Lower leg skin (tissue), 3 donors: ENCODE results near the gene INTS11.

Experiments
- POLR2A ChIP-seq, 2 donors: fragments of 450-650 bp; IDR thresholded peaks; one replicate each; pipeline ENCODE4 v1.6.1; 2016 to 2017; ENCODE audit warnings: antibody characterized with exemption in 2 of 2, mild to moderate bottlenecking in 1 of 2, moderate library complexity in 1 of 2
- TF ChIP-seq, protein P1 (sequence below), 3 donors: fragments of 450-650 bp; IDR thresholded peaks; one replicate each; pipeline ENCODE4 v1.5.1; 2016; ENCODE audit warnings: antibody characterized with exemption in 3 of 3, mild to moderate bottlenecking in 3 of 3, moderate library complexity in 2 of 3

GRCh38 chr1:1262071-1262470 is 62.4 kb downstream of the INTS11 start:
- TF ChIP-seq, protein P1, sequence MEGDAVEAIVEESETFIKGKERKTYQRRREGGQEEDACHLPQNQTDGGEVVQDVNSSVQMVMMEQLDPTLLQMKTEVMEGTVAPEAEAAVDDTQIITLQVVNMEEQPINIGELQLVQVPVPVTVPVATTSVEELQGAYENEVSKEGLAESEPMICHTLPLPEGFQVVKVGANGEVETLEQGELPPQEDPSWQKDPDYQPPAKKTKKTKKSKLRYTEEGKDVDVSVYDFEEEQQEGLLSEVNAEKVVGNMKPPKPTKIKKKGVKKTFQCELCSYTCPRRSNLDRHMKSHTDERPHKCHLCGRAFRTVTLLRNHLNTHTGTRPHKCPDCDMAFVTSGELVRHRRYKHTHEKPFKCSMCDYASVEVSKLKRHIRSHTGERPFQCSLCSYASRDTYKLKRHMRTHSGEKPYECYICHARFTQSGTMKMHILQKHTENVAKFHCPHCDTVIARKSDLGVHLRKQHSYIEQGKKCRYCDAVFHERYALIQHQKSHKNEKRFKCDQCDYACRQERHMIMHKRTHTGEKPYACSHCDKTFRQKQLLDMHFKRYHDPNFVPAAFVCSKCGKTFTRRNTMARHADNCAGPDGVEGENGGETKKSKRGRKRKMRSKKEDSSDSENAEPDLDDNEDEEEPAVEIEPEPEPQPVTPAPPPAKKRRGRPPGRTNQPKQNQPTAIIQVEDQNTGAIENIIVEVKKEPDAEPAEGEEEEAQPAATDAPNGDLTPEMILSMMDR (IDR thresholded peaks at IDR 0.05): no peak
- no peak for TF ChIP-seq POLR2A (IDR thresholded peaks at IDR 0.05)
